ENCODE data around the gene VEPH1.

Gene VEPH1

DNA sequence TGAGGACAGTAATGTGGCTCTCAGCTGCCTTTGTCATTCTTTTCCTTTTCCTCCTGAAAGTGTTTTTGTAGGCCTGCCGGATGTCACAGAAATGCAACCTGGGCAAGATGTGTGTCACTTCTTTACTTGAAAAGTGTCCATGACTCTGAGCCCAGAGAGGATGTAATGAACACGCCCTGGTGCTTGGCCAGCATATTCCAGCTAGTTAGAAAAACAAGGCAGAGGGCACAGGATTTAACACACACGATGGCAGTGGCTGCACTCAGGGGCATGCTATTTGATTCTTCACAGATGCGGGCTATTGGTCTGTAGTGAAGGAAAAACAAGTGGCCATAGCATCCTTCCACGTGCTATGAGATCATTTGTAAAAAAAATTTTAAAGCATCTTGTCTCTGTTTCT is 96.8 kb downstream of the VEPH1 start:
- no peaks in the 10 kb centered on the region for H3K36me3 ChIP-seq (ENCODE audit: low read length)
- H3K9me3 ChIP-seq (ENCODE audit: insufficient read depth, low read length): no peaks in the 10 kb centered on the region
- no peak overlapping the region for H3K4me2 ChIP-seq (ENCODE audit: low read depth, low read length, poor library complexity, severe bottlenecking)

GRCh38 chr3:157405457-157405856 is 97.8 kb downstream of the VEPH1 start:
- no peak for TF ChIP-seq EZH2phosphoT487 (conservative IDR thresholded peaks at IDR 0.05; ENCODE audit: low read length)
- no peak for TF ChIP-seq CTCF (IDR thresholded peaks at IDR 0.05; ENCODE audit: insufficient read depth, low read length, poor library complexity, severe bottlenecking)

More for the DNA sequence above, 96.8 kb downstream of the VEPH1 start:
- Histone ChIP-seq H3K4me3 (ENCODE audit: insufficient read depth, low read length, poor library complexity, severe bottlenecking) (no peak overlapping the region), H3K27me3 (ENCODE audit: low read length) (no peaks in the 10 kb centered on the region), H3F3A (ENCODE audit: insufficient read depth) (no peaks in the 10 kb centered on the region), H4K20me1 (ENCODE audit: low read depth, low read length) (no peaks in the 10 kb centered on the region), H2AFZ (ENCODE audit: low read depth, low read length, severe bottlenecking) (no peak overlapping the region), H3K9ac (ENCODE audit: low read length) (no peak overlapping the region), H3K27ac (ENCODE audit: low read depth, low read length) (no peak overlapping the region), H3K9me2 (replicated peaks; ENCODE audit: insufficient read depth, low read length) (no peaks in the 10 kb centered on the region), H3K79me2 (ENCODE audit: insufficient read depth, low read length) (no peaks in the 10 kb centered on the region)
- TF ChIP-seq CTCF (IDR thresholded peaks at IDR 0.05; ENCODE audit: insufficient read depth, low read length, poor library complexity, severe bottlenecking) (no peak), EZH2phosphoT487 (conservative IDR thresholded peaks at IDR 0.05; ENCODE audit: low read length) (no peak)

GRCh38 chr3:157404381-157404780 is 98.8 kb downstream of the VEPH1 start:
- H3K4me2 ChIP-seq (ENCODE audit: low read depth, low read length, poor library complexity, severe bottlenecking): no peak overlapping the region
- no peaks in the 10 kb centered on the region for H3F3A ChIP-seq (ENCODE audit: insufficient read depth)
- H3K9me2 ChIP-seq (replicated peaks; ENCODE audit: insufficient read depth, low read length): no peaks in the 10 kb centered on the region
- H3K79me2 ChIP-seq (ENCODE audit: insufficient read depth, low read length): no peaks in the 10 kb centered on the region
- TF ChIP-seq EZH2phosphoT487 (conservative IDR thresholded peaks at IDR 0.05; ENCODE audit: low read length): no peak
- no peak for TF ChIP-seq CTCF (IDR thresholded peaks at IDR 0.05; ENCODE audit: insufficient read depth, low read length, poor library complexity, severe bottlenecking)
- no peaks in the 10 kb centered on the region for H3K9me3 ChIP-seq (ENCODE audit: insufficient read depth, low read length)
- H3K9ac ChIP-seq (ENCODE audit: low read length): no peak overlapping the region
- no peaks in the 10 kb centered on the region for H4K20me1 ChIP-seq (ENCODE audit: low read depth, low read length)
- H3K36me3 ChIP-seq (ENCODE audit: low read length): no peaks in the 10 kb centered on the region
- H3K4me3 ChIP-seq (ENCODE audit: insufficient read depth, low read length, poor library complexity, severe bottlenecking): no peak overlapping the region
- H3K27ac ChIP-seq (ENCODE audit: low read depth, low read length): no peak overlapping the region
- no peaks in the 10 kb centered on the region for H3K27me3 ChIP-seq (ENCODE audit: low read length)
- H2AFZ ChIP-seq (ENCODE audit: low read depth, low read length, severe bottlenecking): no peak overlapping the region

More at GRCh38 chr3:157405457-157405856, 97.8 kb downstream of the VEPH1 start:
- no peak overlapping the region for H3K4me3 ChIP-seq (ENCODE audit: insufficient read depth, low read length, poor library complexity, severe bottlenecking)
- no peaks in the 10 kb centered on the region for H3K27me3 ChIP-seq (ENCODE audit: low read length)
- no peaks in the 10 kb centered on the region for H4K20me1 ChIP-seq (ENCODE audit: low read depth, low read length)
- H3K36me3 ChIP-seq (ENCODE audit: low read length): no peaks in the 10 kb centered on the region
- H3K4me2 ChIP-seq (ENCODE audit: low read depth, low read length, poor library complexity, severe bottlenecking): no peak overlapping the region
- H3K9ac ChIP-seq (ENCODE audit: low read length): no peak overlapping the region
- no peaks in the 10 kb centered on the region for H3K9me2 ChIP-seq (replicated peaks; ENCODE audit: insufficient read depth, low read length)
- H3K9me3 ChIP-seq (ENCODE audit: insufficient read depth, low read length): no peaks in the 10 kb centered on the region
- H3F3A ChIP-seq (ENCODE audit: insufficient read depth): no peaks in the 10 kb centered on the region
- H3K27ac ChIP-seq (ENCODE audit: low read depth, low read length): no peak overlapping the region
- no peaks in the 10 kb centered on the region for H3K79me2 ChIP-seq (ENCODE audit: insufficient read depth, low read length)
- H2AFZ ChIP-seq (ENCODE audit: low read depth, low read length, severe bottlenecking): no peak overlapping the region

Measured in SU-DHL-6 (cell line).